CMK (cell line): ENCODE data around the gene SLC25A5.
A peak's percentile ranks its signal among the peaks of the same experiment; 100 is the strongest.
"Not testable (repeated sequence)": the region's sequence is repeated elsewhere in the genome, so short reads cannot be mapped to it uniquely, and the experiment has no call there.

ENCODE experiments used
- DNase-seq: peaks from one replicate; pipeline ENCODE4 v3.0.0-alpha.2; 2010; ENCODE audit warnings: low read depth

SLC25A5 gene

GRCh38 chrX:119477812-119478232 is 9.6 kb downstream of the SLC25A5 start:
- no peak for DNase-seq

GRCh38 chrX:119478504-119478903 is 10.3 kb downstream of the SLC25A5 start:
- no peak for DNase-seq

GRCh38 chrX:119479845-119480244 is 11.6 kb downstream of the SLC25A5 start:
- no peak for DNase-seq

- DNase-seq, result no peak
These were observed 13.1 kb downstream of the SLC25A5 start for GRCh38 chrX:119481323-119481801.

- DNase-seq, result no peak
These were observed 13.8 kb downstream of the SLC25A5 start for GRCh38 chrX:119482041-119482440.

GRCh38 chrX:119482481-119483480 is 14.5 kb downstream of the SLC25A5 start:
- DNase-seq, result peak; percentile 33

- DNase-seq, result no peak
These were observed 18.5 kb downstream of the SLC25A5 start for GRCh38 chrX:119486745-119487144.

- DNase-seq, result not testable (repeated sequence)
These were observed 19.5 kb downstream of the SLC25A5 start for GRCh38 chrX:119487766-119488165.

GRCh38 chrX:119488749-119489148 is 20.5 kb downstream of the SLC25A5 start:
- no peak for DNase-seq

- DNase-seq, result no peak
These were observed 21.2 kb downstream of the SLC25A5 start for GRCh38 chrX:119489212-119490074.

- DNase-seq, result no peak
These were observed 24.2 kb downstream of the SLC25A5 start for GRCh38 chrX:119492463-119492862.

- not testable (repeated sequence) for DNase-seq
These were observed 25.7 kb downstream of the SLC25A5 start for GRCh38 chrX:119493851-119494495.

GRCh38 chrX:119495734-119496726 is 27.8 kb downstream of the SLC25A5 start:
- no peak for DNase-seq

- no peak for DNase-seq
These were observed 28.9 kb downstream of the SLC25A5 start for GRCh38 chrX:119497185-119497584.

- DNase-seq, result no peak
These were observed 32.0 kb downstream of the SLC25A5 start for GRCh38 chrX:119500061-119500800.

- DNase-seq, result no peak
These were observed 33.4 kb downstream of the SLC25A5 start for GRCh38 chrX:119501511-119502148.

GRCh38 chrX:119502727-119503483 is 34.7 kb downstream of the SLC25A5 start:
- DNase-seq, result no peak

GRCh38 chrX:119503484-119503861 is 35.2 kb downstream of the SLC25A5 start:
- no peak for DNase-seq

- DNase-seq, result not testable (repeated sequence)
These were observed 36.9 kb downstream of the SLC25A5 start for GRCh38 chrX:119505145-119505544.
